ENCODE measurements around the gene DYSF. TPM values are rescaled to one million over a fixed set of nuclear protein-coding genes. Genes with fewer than 3 reads are reported as not detected.

Gene DYSF
- total RNA-seq, 1 experiment from 2014 or later: 5.5 TPM

DNA sequence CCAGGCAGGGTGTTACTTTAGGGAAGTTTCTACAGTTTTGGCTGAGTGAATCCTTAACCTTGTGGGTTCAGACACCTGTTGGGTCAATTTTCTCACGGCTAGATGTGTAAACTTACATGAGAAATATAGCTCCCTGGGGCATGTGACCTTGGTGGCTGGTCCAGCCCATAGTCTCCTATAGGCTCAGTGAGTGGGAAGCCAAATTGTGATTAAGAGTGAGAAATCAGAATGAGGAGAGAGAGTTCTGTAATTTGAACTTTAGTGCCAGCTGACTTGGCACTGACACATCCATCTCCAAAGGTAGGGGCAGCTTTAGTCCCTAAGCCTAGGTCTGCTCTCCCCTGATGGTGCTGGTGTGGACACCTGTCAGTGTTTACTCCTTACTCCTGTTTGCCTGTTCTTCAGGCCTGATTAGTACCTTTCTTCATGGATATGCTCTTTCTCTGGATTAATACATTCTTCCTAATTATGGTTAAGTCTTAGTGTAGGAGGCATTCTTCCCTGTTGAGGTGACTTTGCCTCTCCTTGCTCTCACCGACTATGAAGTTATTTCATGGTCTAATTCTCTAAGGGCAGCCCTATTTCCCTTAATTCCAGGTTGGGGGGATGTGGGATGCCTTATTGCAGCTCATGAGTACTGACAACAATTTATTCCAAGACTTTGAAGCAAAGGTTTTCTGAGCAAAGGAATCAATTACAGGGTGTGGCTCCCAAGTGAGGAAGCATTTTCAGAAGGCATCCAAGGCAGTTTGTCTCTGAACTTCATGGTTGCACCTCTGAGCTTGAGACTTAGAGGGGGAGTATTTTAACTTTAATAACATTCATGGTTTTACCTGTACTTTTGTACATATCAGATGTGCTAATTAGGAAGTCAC is 177.3 kb downstream of the DYSF start:
- H4K20me1 ChIP-seq (ENCODE audit: control insufficient read depth, insufficient read depth, insufficient read length): no peaks in the 10 kb centered on the region
- H4K8ac ChIP-seq (replicated peaks; ENCODE audit: insufficient read length, low read depth, low read length): no peak overlapping the region
- H2BK120ac ChIP-seq (ENCODE audit: low read depth, low read length, poor library complexity, severe bottlenecking): no peak overlapping the region
- no peaks in the 10 kb centered on the region for H3K23me2 ChIP-seq (ENCODE audit: insufficient read length, low read depth, low read length, poor library complexity, severe bottlenecking)
- H3K23ac ChIP-seq (ENCODE audit: insufficient read length, low read depth, low read length): no peak overlapping the region
- no peaks in the 10 kb centered on the region for H3K9me3 ChIP-seq (ENCODE audit: control insufficient read depth, low read depth, low read length)
- no peak overlapping the region for H2BK20ac ChIP-seq (ENCODE audit: low read depth, low read length, poor library complexity, severe bottlenecking)
- Mint-ChIP-seq H3K9me3 (no peaks in the 10 kb centered on the region), H3K36me3 (ENCODE audit: insufficient read depth in 1 of 3, low read depth in 3 of 3) (no peaks in the 10 kb centered on the region), H3K27ac (no peak overlapping the region), H3K4me3 (no peak overlapping the region), H3K4me1 (peaks cover 8% of the 10 kb centered on the region in 2 experiments), H3K27me3 (ENCODE audit: low read depth) (no peaks in the 10 kb centered on the region)
- H2AK5ac ChIP-seq (ENCODE audit: insufficient read length, low read length): no peak overlapping the region
- no peak overlapping the region for H4K91ac ChIP-seq (ENCODE audit: insufficient read length, low read depth, low read length)
- no peak overlapping the region for H3K18ac ChIP-seq (ENCODE audit: insufficient read length, low read depth, low read length)
- no peak overlapping the region for H2BK5ac ChIP-seq (ENCODE audit: insufficient read length, low read length)
- no CpG with 5 or more reads among the region's 2 CpGs for whole genome bisulfite sequencing (ENCODE audit: extremely low coverage, insufficient read length, low lambda C conversion rate)
- no peak overlapping the region for H2BK12ac ChIP-seq (ENCODE audit: insufficient read length, low read depth, low read length)
- no peak overlapping the region for H3K9ac ChIP-seq (ENCODE audit: extremely low read depth, insufficient read length, low read length)
- no peak overlapping the region for H4K5ac ChIP-seq (ENCODE audit: insufficient read length, low read depth, low read length)
- H3T11ph ChIP-seq (ENCODE audit: low read length): no peak overlapping the region
- H3K79me1 ChIP-seq (ENCODE audit: insufficient read depth, low read depth, low read length, poor library complexity, severe bottlenecking): no peaks in the 10 kb centered on the region
- H3K27me3 ChIP-seq (ENCODE audit: insufficient read depth, low read length): no peaks in the 10 kb centered on the region
- no peak overlapping the region for H3K56ac ChIP-seq (ENCODE audit: insufficient read length, low read depth, low read length)
- no peak overlapping the region for H3K4ac ChIP-seq (ENCODE audit: low read depth, low read length)
- H2AFZ ChIP-seq (ENCODE audit: low read length): no peak overlapping the region
- H3K79me2 ChIP-seq (ENCODE audit: insufficient read depth, low read length): no peaks in the 10 kb centered on the region
- DNase-seq: no peak
- H3K4me2 ChIP-seq (ENCODE audit: insufficient read depth, insufficient read length, low read length): no peak overlapping the region
- no peak overlapping the region for H2BK15ac ChIP-seq (ENCODE audit: low read depth, low read length)
- no peak overlapping the region for H3K27ac ChIP-seq (ENCODE audit: insufficient read length, low read depth, low read length)
- TF ChIP-seq, protein P1, sequence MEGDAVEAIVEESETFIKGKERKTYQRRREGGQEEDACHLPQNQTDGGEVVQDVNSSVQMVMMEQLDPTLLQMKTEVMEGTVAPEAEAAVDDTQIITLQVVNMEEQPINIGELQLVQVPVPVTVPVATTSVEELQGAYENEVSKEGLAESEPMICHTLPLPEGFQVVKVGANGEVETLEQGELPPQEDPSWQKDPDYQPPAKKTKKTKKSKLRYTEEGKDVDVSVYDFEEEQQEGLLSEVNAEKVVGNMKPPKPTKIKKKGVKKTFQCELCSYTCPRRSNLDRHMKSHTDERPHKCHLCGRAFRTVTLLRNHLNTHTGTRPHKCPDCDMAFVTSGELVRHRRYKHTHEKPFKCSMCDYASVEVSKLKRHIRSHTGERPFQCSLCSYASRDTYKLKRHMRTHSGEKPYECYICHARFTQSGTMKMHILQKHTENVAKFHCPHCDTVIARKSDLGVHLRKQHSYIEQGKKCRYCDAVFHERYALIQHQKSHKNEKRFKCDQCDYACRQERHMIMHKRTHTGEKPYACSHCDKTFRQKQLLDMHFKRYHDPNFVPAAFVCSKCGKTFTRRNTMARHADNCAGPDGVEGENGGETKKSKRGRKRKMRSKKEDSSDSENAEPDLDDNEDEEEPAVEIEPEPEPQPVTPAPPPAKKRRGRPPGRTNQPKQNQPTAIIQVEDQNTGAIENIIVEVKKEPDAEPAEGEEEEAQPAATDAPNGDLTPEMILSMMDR (conservative IDR thresholded peaks at IDR 0.05): no peak
- no peaks in the 10 kb centered on the region for H3K4me1 ChIP-seq (ENCODE audit: insufficient read depth, low read length)
- no peak overlapping the region for H3K14ac ChIP-seq (ENCODE audit: insufficient read depth, low read length)

All from H9 (cell line).